ENCODE data around the gene GNB1L.

The GNB1L gene

GRCh38 chr22:19900707-19901436 is 46.2 kb upstream of the GNB1L start:
- Histone ChIP-seq H3K9ac (ENCODE audit: insufficient read length, low read depth) (no peak overlapping the region), H3K9me3 (ENCODE audit: insufficient read depth, low read length) (no peaks in the 10 kb centered on the region), H3K27me3 (ENCODE audit: insufficient read depth, insufficient read length) (no peaks in the 10 kb centered on the region), H3K4me3 (ENCODE audit: insufficient read length, low read depth) (no peak overlapping the region), H3K36me3 (ENCODE audit: insufficient read depth, insufficient read length, low read length) (peaks cover 14% of the 10 kb centered on the region), H3K4me1 (ENCODE audit: insufficient read depth, insufficient read length) (peaks cover 15% of the 10 kb centered on the region)
- TF ChIP-seq ZNF274 (IDR thresholded peaks at IDR 0.05; ENCODE audit: low read depth, low read length) = no peak
- TF ChIP-seq YY1 (IDR thresholded peaks at IDR 0.05; ENCODE audit: insufficient read depth, insufficient read length) = no peak
- no peak for TF ChIP-seq SUZ12 (IDR thresholded peaks at IDR 0.05; ENCODE audit: extremely low read depth, insufficient read depth, insufficient read length)
- no peak for DNase-seq (ENCODE audit: low read depth, low spot score)

DNA sequence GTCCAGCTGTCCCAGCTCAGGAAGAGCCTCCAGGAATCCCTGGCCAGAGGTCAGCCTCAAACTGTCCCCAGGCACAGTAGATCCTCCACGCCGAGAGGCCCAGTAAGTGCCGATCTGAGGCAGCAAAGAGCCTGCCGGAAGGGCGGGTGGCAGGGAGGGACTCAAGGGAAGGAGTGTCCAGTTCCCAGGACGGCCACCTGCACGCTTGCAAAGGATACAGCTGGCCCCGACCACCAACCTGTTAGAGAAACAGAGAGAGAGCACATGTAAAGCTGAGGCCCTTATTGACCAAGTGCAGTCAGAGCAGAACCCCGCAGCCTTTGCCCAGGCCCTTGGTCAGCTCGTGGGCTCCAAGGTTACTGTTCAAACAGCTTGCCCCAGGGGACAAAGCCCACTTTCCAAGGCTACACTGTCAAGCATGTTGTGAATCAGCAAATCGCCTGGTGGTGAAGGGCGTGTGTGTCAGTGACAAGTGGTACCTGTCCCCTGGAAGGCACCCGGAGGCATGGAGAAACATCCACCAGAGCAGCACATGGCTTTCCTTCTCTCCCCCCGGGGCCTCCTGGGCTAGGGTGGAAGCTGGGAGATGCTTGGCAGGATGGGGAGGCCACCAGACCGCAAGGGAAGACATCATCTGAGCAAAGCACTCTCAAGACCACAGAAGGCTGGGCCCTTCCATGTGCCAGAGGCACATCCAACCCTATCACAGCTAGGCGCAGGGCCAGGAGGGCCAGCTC is 44.3 kb upstream of the GNB1L start:
- TF ChIP-seq SUZ12 (IDR thresholded peaks at IDR 0.05; ENCODE audit: extremely low read depth, insufficient read depth, insufficient read length) = no peak
- TF ChIP-seq YY1 (IDR thresholded peaks at IDR 0.05; ENCODE audit: insufficient read depth, insufficient read length) = no peak
- TF ChIP-seq ZNF274 (IDR thresholded peaks at IDR 0.05; ENCODE audit: low read depth, low read length) = no peak
- Histone ChIP-seq H3K27me3 (ENCODE audit: insufficient read depth, insufficient read length) (no peaks in the 10 kb centered on the region), H3K4me1 (ENCODE audit: insufficient read depth, insufficient read length) (peaks cover 12% of the 10 kb centered on the region), H3K4me3 (ENCODE audit: insufficient read length, low read depth) (no peak overlapping the region), H3K9me3 (ENCODE audit: insufficient read depth, low read length) (no peaks in the 10 kb centered on the region), H3K36me3 (ENCODE audit: insufficient read depth, insufficient read length, low read length) (peaks cover 22% of the 10 kb centered on the region), H3K9ac (ENCODE audit: insufficient read length, low read depth) (no peak overlapping the region)
- no peak for DNase-seq (ENCODE audit: low read depth, low spot score)

- TF ChIP-seq ZNF274 (IDR thresholded peaks at IDR 0.05; ENCODE audit: low read depth, low read length) = no peak
- TF ChIP-seq YY1 (IDR thresholded peaks at IDR 0.05; ENCODE audit: insufficient read depth, insufficient read length) = no peak
- no peak for TF ChIP-seq SUZ12 (IDR thresholded peaks at IDR 0.05; ENCODE audit: extremely low read depth, insufficient read depth, insufficient read length)
- Histone ChIP-seq H3K9me3 (ENCODE audit: insufficient read depth, low read length) (no peaks in the 10 kb centered on the region), H3K36me3 (ENCODE audit: insufficient read depth, insufficient read length, low read length) (peaks cover 29% of the 10 kb centered on the region), H3K9ac (ENCODE audit: insufficient read length, low read depth) (no peak overlapping the region), H3K4me1 (ENCODE audit: insufficient read depth, insufficient read length) (peaks cover 11% of the 10 kb centered on the region), H3K4me3 (ENCODE audit: insufficient read length, low read depth) (no peak overlapping the region), H3K27me3 (ENCODE audit: insufficient read depth, insufficient read length) (no peaks in the 10 kb centered on the region)
- no peak for DNase-seq (ENCODE audit: low read depth, low spot score)
Measured at GRCh38 chr22:19898145-19898544, 43.5 kb upstream of the GNB1L start.

GRCh38 chr22:19897726-19898125 is 43.1 kb upstream of the GNB1L start:
- no peaks in the 10 kb centered on the region for H3K27me3 ChIP-seq (ENCODE audit: insufficient read depth, insufficient read length)
- H3K4me1 ChIP-seq (ENCODE audit: insufficient read depth, insufficient read length) = peaks cover 8% of the 10 kb centered on the region
- H3K4me3 ChIP-seq (ENCODE audit: insufficient read length, low read depth) = no peak overlapping the region
- H3K36me3 ChIP-seq (ENCODE audit: insufficient read depth, insufficient read length, low read length) = peaks cover 29% of the 10 kb centered on the region
- no peaks in the 10 kb centered on the region for H3K9me3 ChIP-seq (ENCODE audit: insufficient read depth, low read length)
- TF ChIP-seq ZNF274 (IDR thresholded peaks at IDR 0.05; ENCODE audit: low read depth, low read length) (no peak), SUZ12 (IDR thresholded peaks at IDR 0.05; ENCODE audit: extremely low read depth, insufficient read depth, insufficient read length) (no peak), YY1 (IDR thresholded peaks at IDR 0.05; ENCODE audit: insufficient read depth, insufficient read length) (no peak)
- no peak overlapping the region for H3K9ac ChIP-seq (ENCODE audit: insufficient read length, low read depth)
- no peak for DNase-seq (ENCODE audit: low read depth, low spot score)

DNA sequence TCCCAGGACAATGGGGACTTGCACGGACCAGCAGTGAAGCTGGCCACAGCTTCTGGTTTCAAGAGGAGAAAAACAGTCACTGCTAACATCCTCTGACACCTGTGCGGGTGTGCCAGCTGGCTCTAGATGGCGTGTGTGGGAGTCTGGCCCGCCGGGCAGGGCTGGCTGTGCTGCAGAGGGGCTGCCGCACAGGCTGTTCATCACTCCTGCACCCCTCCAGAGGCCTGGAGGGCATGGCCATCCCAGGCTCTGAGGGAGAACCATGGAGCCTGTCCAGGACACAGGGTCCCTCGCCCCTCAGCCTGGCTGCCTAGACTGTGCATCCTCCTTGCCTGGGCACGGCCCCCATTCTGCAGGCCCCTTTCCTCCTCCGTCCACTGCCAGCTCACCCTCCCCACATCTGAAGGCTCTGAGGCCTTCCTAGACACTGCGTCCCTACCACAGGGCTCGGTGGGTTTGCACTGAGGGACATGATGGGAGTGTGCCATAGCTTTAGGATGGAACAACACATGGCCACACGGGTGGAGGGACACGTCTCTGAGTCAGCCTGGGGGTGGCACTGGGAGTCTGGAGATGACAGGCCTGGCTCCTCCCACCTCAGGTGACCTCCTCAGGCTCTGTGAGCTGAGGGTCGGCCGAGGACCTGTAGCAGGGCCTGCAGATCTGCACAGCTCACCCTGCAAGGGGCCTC is 42.1 kb upstream of the GNB1L start:
- Histone ChIP-seq H3K27me3 (ENCODE audit: insufficient read depth, insufficient read length) (no peaks in the 10 kb centered on the region), H3K36me3 (ENCODE audit: insufficient read depth, insufficient read length, low read length) (peaks cover 29% of the 10 kb centered on the region), H3K9me3 (ENCODE audit: insufficient read depth, low read length) (no peaks in the 10 kb centered on the region), H3K9ac (ENCODE audit: insufficient read length, low read depth) (no peak overlapping the region), H3K4me3 (ENCODE audit: insufficient read length, low read depth) (no peak overlapping the region), H3K4me1 (ENCODE audit: insufficient read depth, insufficient read length) (peaks cover 14% of the 10 kb centered on the region)
- TF ChIP-seq YY1 (IDR thresholded peaks at IDR 0.05; ENCODE audit: insufficient read depth, insufficient read length) = no peak
- no peak for TF ChIP-seq SUZ12 (IDR thresholded peaks at IDR 0.05; ENCODE audit: extremely low read depth, insufficient read depth, insufficient read length)
- no peak for TF ChIP-seq ZNF274 (IDR thresholded peaks at IDR 0.05; ENCODE audit: low read depth, low read length)
- DNase-seq (ENCODE audit: low read depth, low spot score) = no peak

- TF ChIP-seq ZNF274 (IDR thresholded peaks at IDR 0.05; ENCODE audit: low read depth, low read length) (no peak), YY1 (IDR thresholded peaks at IDR 0.05; ENCODE audit: insufficient read depth, insufficient read length) (no peak), SUZ12 (IDR thresholded peaks at IDR 0.05; ENCODE audit: extremely low read depth, insufficient read depth, insufficient read length) (no peak)
- Histone ChIP-seq H3K9ac (ENCODE audit: insufficient read length, low read depth) (no peak overlapping the region), H3K4me1 (ENCODE audit: insufficient read depth, insufficient read length) (peaks cover 19% of the 10 kb centered on the region), H3K27me3 (ENCODE audit: insufficient read depth, insufficient read length) (no peaks in the 10 kb centered on the region), H3K9me3 (ENCODE audit: insufficient read depth, low read length) (no peaks in the 10 kb centered on the region), H3K36me3 (ENCODE audit: insufficient read depth, insufficient read length, low read length) (peaks cover 24% of the 10 kb centered on the region), H3K4me3 (ENCODE audit: insufficient read length, low read depth) (no peak overlapping the region)
- no peak for DNase-seq (ENCODE audit: low read depth, low spot score)
Measured at GRCh38 chr22:19895160-19895849, 40.6 kb upstream of the GNB1L start.

Measured in NT2/D1 (cell line).